KG1 (cell line): ENCODE data around the gene SNX5.
"Not testable (repeated sequence)": the region's sequence is repeated elsewhere in the genome, so short reads cannot be mapped to it uniquely, and the experiment has no call there.

Source experiments
- DNase-seq: peaks from one replicate; lab custom pipeline; 2025; lab: John Stamatoyannopoulos, UW

The SNX5 gene

DNA sequence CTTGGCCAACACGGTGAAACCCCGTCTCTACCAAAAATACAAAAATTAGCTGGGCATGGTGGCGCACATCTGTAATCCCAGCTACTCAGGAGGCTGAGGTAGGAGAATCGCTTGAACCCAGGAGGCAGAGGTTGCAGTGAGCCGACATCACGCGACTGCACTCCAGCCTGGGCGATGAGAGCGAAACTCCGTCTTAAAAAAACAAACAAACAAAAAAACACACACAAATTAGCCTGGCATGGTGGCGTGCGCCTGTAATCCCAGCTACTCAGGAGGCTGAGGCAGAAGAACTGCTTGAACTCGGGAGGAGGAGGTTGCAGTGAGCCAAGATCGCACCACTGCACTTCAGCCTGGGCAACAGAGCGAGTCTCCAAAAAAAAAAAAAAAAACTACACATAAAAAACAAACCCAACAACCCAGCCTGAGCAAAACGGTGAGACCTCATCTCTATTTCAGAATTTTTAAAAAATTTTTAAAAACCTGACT, 8.2 kb downstream of the SNX5 start:
- not testable (repeated sequence) for DNase-seq

DNA sequence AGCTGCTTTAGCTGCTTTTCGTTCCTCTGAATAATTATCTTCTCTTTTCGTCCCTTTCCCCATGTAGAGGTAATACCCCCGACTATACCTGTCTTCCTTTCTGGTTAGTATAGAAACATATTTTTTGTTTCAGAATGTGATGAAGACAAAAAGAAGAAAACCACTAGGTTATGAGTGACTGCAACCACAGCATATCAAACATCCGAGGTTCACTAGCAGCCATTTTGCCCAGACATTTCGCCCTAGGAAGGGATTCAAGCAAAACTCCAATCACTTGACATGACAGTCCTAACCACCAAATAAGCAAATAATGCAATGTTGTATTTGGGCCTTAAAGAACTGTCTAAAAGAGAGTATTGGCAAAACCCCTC, 9.4 kb downstream of the SNX5 start:
- no peak for DNase-seq

DNA sequence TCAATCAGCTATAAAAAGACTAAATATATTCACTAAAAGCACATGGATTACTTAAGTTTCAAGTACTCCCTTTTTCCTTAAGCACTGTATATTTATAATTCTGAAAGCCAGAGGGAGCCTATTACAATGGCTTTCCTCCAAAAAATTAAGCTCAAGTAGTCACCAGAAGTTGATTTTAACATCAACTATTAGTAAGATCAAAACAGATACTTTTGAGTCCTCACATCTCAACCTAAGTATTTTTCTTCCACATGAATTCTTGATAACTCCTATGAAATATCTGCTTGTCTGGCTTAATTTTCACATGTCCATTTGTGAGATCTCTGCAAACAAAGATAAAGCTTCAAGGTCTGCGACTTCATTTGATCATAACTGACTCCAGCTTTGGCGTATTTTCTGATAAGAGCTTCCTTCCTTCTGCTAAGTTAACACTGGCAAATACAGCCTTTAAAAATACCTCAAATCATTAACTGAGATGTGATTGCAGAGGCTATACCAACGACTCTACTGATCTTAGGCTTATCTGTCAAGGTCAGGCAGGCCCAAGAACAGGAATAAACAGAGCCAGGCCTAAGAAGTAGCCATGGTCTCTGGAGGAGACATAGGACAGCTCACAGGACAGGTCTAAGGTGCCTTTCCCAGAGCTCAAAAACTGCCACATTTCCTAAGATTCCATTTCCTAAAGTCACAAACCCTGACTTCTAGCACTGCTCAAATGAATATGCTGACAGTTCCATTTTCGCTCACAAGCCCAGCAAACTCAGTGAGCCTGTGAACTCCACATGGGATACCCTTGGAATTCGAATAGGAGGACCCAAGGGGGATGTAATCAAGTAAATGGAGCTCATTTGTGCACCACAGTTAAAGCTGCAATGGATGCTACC, 10.0 kb downstream of the SNX5 start:
- DNase-seq: no peak

DNA sequence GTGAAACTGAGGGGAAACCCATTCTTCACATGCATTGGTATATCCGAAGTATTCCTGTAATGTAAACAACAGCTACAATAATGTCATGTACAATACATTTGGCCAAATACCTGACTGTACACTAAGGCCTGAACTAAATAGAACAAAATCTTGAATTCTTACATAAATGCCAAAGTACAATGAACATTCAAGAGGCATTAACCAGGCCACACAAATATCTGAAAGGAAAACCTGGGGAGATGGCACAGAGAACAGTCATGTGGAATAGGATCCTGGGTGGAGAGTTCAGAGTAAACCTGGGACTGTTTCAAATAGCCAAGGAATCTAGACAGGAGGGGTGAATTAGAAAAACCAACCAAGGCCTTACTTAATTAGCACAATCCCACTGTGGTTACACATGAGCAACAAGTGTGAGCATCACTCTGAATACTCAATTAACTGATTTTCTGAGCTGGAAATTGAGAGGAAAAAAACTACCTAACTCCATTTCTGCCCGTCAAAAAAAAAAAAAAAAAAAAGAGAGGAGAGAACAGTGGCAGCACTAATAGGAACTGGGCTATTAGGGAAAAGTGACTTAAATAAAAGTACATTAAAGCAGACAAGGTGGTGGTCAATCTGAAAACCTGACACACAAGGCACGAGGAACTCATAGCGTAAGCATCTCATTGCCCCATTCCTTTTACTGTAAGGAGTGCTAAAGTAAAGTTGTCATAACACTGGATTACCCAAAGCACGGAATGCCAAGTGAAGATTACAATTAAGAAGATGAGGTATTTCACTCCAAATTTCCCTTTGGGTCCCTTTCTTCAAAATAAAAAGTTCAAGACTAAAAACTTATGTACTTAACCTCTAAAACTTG, 10.9 kb downstream of the SNX5 start:
- DNase-seq: no peak

DNA sequence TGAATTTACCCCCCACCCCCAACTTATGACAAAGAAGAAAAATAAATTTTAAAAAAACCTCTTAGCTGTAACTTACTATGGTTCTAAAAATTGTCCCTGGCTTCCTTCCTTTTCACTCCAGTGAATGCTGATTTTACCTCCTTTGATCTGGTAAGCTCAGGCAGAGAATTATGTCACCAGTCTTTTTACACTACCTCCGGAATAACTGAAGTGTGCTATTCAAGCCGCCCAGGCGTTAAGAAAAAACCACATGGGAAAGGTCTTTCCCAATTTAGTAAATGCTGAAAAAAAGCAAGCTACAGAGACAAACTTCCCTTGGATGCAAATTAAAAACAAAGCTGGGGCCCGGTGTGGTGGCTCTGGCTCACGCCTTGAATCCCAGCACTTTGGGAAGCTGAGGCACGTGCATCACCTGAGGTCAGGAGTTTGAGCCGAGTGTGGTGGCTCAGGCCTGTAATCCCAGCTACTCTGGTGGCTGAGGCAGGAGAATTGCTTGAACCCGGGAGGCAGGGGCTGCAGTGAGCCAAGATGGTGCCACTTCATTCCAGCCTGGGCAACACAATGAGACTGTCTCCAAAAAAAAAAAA, 12.4 kb downstream of the SNX5 start:
- no peak for DNase-seq

DNA sequence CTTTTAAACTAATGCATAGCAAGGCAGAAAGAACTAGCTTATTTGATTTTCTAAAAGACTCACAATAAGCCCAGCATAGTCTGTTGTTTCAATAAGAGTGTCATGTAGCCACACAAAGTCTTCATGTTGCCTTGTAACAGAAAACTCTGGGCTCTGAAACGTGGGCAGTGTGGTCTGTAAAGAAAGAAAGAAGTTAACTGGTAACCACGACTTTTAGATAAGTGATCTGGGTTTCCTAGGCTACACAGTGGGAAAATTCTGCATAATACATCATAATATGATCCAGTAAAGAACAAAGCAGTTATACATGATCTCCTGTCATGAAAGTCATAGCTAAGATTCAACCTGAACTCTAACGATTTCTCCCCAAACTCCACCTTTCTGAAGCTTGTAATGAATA, 13.3 kb downstream of the SNX5 start:
- DNase-seq: no peak

DNA sequence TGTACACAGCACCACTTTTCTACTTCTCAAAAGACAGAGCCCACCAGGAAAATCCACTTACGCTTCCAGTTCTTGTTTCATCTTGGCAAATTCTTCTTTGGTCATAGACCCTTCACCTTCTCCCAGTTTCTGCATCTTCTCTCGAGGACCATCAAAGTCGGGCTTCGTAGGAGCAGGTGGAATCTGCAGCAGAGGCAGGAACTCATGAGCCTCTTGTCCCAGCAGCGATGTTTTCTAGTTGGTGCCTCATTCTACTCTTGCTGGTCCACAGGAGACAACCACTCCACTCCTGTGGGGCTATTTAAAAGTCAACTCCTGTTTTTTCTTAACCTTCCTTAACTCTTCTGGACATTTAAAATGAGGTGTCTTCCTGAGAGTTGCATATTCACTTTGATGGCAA, 14.7 kb downstream of the SNX5 start:
- no peak for DNase-seq

DNA sequence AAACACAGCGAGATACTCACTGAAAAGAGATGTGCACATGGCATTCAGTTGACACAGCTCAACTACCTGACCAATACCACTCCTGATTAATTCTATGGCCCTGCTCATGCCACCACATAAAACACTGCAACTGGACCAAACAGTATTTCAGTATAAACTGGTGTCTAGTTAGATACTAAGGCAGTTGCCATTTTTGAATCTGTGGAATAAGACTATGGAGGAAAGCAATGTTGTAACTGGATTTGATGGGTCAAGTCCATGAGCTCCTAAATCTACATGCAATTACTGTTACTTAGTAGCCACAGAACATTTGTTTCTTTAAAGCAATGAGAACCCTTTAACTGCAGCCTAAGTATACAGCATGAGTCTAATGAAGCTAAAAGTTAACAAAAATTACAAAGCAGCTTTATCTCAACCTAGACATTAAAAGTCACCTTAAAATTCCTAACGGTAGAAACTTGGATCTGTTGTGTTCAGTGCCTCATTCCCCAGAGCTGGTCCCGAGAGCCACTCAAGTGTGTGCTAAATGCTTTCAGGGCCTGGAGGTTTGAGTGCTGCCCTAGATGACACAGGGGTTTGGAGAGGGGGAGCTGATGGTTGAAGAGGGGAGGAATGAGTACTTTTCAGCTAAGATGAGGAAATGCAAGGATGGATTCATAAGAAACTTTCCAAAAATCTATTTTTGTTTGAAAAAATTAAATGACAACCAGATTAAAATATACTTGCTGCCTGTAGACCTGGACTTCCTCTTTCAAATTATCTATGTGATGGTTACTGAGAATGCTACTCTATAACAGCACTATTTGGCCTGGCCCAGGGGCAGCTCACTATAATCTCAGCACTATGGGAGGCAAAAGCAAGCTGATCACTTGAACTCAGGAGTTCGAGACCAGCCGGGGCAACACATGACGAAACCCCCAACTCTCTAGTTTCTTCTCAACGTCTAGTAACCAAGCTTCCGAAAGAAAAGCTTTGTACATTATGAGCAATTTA, 15.6 kb downstream of the SNX5 start:
- no peak for DNase-seq

DNA sequence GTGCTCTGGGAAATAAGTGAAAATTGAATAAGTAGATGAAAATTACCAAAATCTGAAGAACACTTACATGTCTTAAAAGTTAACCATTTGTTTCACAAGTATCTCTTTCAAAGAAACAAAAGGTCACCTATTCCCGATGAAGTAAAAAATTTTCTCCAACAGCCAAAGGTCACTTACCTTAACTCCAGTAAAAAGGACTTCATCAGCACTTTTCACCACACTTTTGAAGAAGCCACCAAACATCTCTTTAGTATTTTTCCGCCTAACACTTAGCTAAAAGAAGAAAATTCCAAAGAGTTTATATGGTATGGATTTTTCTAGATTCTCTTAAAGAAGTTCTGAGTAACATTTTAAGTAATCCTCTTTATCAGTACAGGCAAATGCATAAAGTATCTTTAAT, 17.3 kb downstream of the SNX5 start:
- no peak for DNase-seq

DNA sequence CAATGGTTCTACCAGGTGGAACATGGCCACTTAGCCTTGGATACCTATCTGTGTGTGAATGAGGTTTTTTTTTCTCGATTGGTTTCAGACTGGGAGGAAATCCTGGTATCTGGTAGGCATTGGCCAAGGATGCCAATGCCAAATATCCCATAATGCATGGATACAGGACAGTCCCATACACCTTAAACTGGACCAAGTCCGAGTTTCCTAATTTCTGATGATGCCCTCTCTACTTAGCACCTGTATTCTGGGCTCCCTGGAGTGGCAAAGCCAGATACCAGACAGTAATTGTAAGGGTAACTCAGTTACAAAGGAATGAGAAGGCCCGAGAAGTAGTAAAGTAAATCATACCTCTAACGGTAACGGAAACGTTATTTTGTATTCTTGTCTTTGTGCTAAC, 17.9 kb downstream of the SNX5 start:
- DNase-seq: no peak

DNA sequence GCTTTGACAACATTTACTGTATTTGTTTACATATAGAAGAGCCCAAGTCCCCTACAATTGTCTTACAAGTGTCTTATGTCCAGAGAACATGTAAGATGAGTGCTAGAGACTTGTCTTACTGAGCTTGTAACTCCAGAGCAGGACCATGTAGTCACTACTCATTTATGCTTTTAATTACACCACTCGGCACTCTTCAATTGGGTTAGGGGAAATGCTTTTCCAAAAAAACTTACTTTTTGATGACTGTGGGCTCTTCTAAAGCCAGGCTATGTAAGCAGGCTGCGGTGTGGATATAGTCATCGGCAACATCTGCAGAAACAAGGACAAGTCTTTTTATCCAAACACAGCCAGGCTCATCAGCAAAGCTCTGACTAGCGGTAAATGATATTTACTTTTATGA, 18.7 kb downstream of the SNX5 start:
- no peak for DNase-seq

DNA sequence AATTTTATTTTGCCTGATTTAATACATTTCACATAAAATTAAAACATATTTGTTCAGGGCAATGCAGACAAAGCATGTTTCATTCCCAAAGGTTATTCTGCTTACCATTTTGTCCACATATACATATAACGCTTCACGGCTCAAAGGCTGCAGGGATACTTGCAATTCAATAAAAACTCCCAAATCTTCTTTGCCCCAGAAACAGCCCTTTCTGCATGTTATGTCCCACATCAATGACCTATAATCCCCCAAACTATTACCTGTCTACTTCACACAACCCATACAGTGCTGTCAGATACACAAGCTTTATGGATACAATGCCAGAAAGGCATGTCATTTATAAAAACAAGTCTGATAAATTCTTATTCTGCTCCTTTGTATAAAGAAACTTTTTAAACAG, 20.2 kb downstream of the SNX5 start:
- DNase-seq: no peak

DNA sequence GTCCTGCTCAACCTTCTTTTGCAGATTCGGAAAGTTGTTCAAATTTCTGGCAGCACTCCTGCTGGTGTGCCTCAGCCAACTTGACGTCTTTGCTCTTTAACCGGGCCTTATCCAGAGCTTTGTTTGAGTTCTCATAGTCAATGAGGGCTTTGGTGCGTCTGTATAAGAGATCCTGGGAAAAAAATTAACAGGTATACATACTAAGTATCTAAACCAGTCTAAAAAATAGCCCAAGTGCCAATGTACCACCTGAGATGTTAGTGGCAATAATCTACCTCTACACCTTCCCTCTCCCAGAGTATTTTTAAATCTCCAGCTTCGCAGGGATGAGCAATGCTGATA, 21.1 kb downstream of the SNX5 start:
- DNase-seq: no peak

DNA sequence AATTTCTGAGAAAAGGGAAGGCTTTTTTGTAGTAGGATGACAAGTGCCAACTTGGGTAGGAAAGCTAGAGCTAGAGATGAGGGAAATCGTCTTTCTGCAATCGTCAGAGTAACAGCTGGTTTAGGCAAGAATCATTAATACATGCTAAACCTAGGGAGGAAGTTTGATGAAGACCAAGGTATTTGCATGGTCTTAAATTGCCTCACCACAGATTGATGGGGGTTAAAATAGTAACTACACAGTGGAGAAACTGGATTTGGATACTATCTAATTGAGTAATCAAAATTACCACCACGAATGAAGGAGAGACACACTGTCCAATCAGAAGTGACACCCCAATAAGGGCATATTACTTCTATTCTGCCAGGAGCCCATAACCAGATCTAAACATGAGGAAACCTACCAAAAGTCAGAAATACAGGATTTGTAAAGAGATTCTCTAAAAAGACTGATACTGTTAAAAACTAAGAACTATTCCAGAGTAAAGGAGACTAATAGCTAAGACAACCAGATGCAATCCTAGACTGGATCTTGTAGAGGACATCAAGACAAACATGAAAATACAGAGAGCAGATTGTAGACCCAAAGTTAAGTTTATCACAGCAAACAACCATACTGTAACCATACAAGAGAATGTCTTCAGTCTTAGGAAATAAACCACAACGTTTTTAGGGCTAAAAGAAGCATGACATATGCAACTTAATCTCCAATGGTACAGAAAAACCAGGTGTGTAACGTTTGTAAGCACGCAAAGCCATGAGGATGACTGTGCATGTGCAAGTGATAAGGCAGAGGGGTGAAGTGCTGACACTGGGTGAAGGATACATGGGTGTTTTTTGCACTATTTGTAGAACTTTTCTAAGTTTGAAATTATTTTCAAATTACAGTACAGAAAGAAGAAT, 21.8 kb downstream of the SNX5 start:
- DNase-seq: no peak

DNA sequence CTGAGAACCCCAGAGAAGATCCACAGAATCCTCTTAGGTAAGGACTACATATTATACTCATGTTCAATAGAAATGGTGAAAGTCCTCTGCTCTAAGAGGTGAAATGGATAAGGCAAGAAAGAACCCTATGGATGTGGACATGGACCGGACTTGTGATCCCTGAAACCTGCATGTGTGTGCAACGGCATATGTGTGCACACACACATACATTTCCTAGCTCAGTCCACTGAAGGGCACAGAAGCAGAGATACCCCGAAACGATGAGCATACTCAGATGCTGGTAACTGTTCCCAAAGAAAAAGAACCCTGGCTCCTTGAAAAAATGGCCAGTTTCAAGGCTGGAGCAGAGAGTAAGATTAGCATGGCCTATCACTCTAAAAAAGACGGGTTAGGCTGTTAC, 22.6 kb downstream of the SNX5 start:
- no peak for DNase-seq

DNA sequence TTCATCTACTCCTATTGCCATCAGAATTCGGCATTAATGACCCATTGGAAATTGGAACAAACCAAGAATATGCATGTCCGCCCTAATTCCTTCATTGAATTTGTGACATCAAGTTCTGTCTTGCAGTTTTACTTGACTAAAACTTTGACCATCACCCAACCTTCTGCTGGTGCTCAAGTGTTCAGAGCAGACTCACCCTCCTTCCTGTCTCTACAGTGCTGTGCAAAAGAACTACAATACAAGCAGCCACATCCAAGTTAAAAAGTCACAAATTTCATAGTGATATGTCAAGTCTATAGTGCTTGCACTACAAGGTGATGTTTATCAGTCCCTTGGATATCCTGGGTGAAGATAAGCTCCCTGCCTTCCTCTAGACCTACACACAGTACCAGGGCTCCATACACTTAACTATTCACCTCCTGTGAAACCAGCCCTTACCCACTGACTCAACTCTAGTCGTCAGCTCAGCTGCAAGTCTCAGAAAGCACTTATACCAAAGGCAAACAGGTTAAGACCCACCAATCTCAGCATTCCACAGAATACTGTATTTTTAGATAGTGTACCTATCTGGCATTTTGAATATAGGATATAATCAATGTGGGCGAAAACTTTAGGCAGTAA, 23.6 kb downstream of the SNX5 start:
- no peak for DNase-seq

DNA sequence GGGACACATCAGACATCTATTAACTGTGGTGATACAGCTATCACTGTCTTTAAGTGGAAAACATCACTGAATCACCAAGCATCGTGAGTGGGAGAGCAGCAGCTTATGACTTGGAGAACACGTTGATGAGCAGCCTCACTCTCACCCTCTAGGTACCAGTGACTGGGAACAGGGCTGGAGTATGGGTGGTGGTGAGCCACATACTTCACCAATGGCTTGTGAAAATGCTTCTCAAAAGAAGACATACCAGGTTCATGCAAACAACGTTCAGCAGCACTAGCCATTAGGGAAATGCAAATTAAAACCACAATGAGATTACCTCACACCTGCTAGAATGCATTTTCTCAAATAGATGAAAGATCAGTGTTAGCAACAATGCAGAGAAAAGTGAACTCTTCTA, 25.3 kb downstream of the SNX5 start:
- no peak for DNase-seq

DNA sequence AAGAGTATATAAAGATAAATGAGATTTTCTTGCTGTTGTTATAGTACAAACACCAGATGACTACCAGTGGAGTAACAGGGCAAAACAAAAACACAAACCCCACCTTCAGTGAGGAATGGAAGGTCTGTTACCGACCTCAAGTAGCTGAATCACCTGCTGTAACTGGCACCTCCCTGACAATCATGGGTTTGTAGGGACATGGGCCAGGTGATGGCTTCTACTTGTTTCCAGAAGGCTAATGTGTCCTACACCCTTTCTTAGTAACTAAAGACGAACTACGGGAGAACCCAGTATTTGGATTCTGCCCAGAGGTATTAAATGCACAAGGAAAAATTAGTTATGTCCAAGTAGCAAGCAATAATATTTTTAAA, 26.8 kb downstream of the SNX5 start:
- no peak for DNase-seq

DNA sequence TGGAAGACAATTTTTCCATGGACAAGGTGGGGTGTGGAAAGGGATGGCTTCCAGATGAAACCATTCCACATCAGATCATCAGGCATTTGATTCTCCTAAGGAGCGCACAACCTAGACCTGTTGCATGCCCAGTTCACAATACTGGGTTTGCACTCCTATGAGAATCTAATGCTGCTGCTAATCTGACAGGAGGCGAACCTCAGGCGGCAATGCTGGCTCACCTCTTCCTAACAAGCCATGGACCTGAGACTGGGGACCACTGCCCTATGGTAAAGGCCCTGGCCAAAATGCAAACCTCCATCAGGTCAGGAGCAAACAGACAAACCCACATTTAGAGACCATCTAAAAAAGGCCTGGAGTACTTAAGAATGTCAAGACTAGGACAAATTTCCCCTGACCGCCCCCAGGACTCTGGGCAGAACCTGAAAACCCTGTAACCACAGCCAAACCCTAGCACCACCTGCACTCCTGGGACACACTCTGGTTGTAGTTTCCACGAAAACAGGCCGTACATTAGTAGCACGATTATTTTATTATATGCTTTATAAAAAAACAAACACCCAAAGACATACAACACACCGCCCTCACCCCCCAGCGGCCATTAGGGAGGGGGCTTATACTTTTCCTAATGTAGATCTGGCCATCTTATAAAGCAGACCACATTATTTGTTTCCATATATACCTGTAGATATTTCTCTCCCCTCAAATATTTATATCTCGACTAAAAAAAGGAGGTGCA, 27.3 kb downstream of the SNX5 start:
- DNase-seq: no peak
